Measurements from ENCODE around the gene MGAT5. TPM values are rescaled to one million over a fixed set of nuclear protein-coding genes. Genes with fewer than 3 reads are reported as not detected.

The MGAT5 gene
- total and polyA plus RNA-seq, 4 experiments from 2014 or later = 4.4 to 81.3 (median 48.0) TPM

GRCh38 chr2:134269972-134270735 is 16.3 kb downstream of the MGAT5 start:
- no peak overlapping the region for H3K4me3 Mint-ChIP-seq
- Histone ChIP-seq H3K27ac (ENCODE audit: low read depth, low read length) (no peak overlapping the region), H3K4me3 (ENCODE audit: low read length in 2 of 2) (no peak overlapping the region), H3K27me3 (ENCODE audit: insufficient read depth, low read length) (no peaks in the 10 kb centered on the region), H3K4me1 (ENCODE audit: insufficient read depth, low read length) (peaks cover 33% of the 10 kb centered on the region), H3K9me3 (ENCODE audit: control insufficient read depth in 1 of 2, low read length in 2 of 2) (no peaks in the 10 kb centered on the region), H3K36me3 (ENCODE audit: insufficient read depth, low read length) (peaks cover 6% of the 10 kb centered on the region)
- peaks cover 51 to 76% (median 61%) of the 10 kb centered on the region in 4 donors for H3K4me1 Mint-ChIP-seq
- POLR2A ChIA-PET (ENCODE audit: partially characterized antibody) = interaction anchor here (2.1 kb wide), 1 partner anchor 9 kb away, joined by 6 read pairs; no protein-coding TSS in a partner anchor
- H3K27ac Mint-ChIP-seq = peak overlapping the region in 4 of 7 donors; percentile 10 to 67 (median 48)
- peaks cover 0 to under 1% (median 0%) of the 10 kb centered on the region in 8 donors for H3K9me3 Mint-ChIP-seq
- CTCF ChIA-PET (ENCODE audit: partially characterized antibody) = interaction anchor here (0.9 to 2.7 kb wide), 4 partner anchors 9 to 152 kb away, joined by 3 to 13 read pairs (median 3); no protein-coding TSS in a partner anchor
- intact Hi-C loops (cut with micrococcal nuclease) = no loop called here
- H3K27me3 Mint-ChIP-seq = no peaks in the 10 kb centered on the region
- peaks cover 50 to 69% of the 10 kb centered on the region in 2 donors for H3K36me3 Mint-ChIP-seq
- DNase-seq = no peak

- H3K4me1 Mint-ChIP-seq = peaks cover 46 to 79% (median 68%) of the 10 kb centered on the region in 4 donors
- intact Hi-C loops (cut with micrococcal nuclease) = no loop called here
- POLR2A ChIA-PET (ENCODE audit: partially characterized antibody) = interaction anchor here (0.6 kb wide), 1 partner anchor 16 kb away, joined by 3 read pairs; no protein-coding TSS in a partner anchor
Measured at GRCh38 chr2:134271758-134272157, 17.9 kb downstream of the MGAT5 start.

GRCh38 chr2:134272806-134273205 is 18.9 kb downstream of the MGAT5 start:
- Histone ChIP-seq H3K9me3 (ENCODE audit: control insufficient read depth in 1 of 2, low read length in 2 of 2) (no peaks in the 10 kb centered on the region), H3K36me3 (ENCODE audit: insufficient read depth, low read length) (peaks cover 6% of the 10 kb centered on the region), H3K27me3 (ENCODE audit: insufficient read depth, low read length) (no peaks in the 10 kb centered on the region), H3K27ac (ENCODE audit: low read depth, low read length) (no peak overlapping the region), H3K4me3 (ENCODE audit: low read length in 2 of 2) (no peak overlapping the region), H3K4me1 (ENCODE audit: insufficient read depth, low read length) (peaks cover 37% of the 10 kb centered on the region)
- H3K27me3 Mint-ChIP-seq = no peaks in the 10 kb centered on the region
- DNase-seq = no peak
- intact Hi-C loops (cut with micrococcal nuclease) = no loop called here
- ChIA-PET POLR2A (ENCODE audit: partially characterized antibody) (interaction anchor here (1.0 kb wide), 1 partner anchor 9 kb away, joined by 3 read pairs; no protein-coding TSS in a partner anchor), CTCF (ENCODE audit: partially characterized antibody) (interaction anchor here (1.0 to 1.5 kb wide), 3 partner anchors 22 to 139 kb away, joined by 3 to 7 read pairs (median 3); no protein-coding TSS in a partner anchor)
- H3K4me3 Mint-ChIP-seq = no peak overlapping the region
- H3K36me3 Mint-ChIP-seq = peaks cover 57 to 65% of the 10 kb centered on the region in 2 donors
- peak overlapping the region in 3 of 7 donors; percentile 31 to 74 (median 57) for H3K27ac Mint-ChIP-seq
- peaks cover 42 to 76% (median 65%) of the 10 kb centered on the region in 4 donors for H3K4me1 Mint-ChIP-seq
- H3K9me3 Mint-ChIP-seq = no peaks in the 10 kb centered on the region

More at GRCh38 chr2:134271758-134272157, 17.9 kb downstream of the MGAT5 start:
- CTCF ChIA-PET (ENCODE audit: partially characterized antibody) = interaction anchor here (0.6 to 2.7 kb wide), 3 partner anchors 26 to 156 kb away, joined by 3 to 13 read pairs (median 3); no protein-coding TSS in a partner anchor
- no peak for DNase-seq
- Histone ChIP-seq H3K27ac (ENCODE audit: low read depth, low read length) (no peak overlapping the region), H3K36me3 (ENCODE audit: insufficient read depth, low read length) (peaks cover 6% of the 10 kb centered on the region), H3K4me1 (ENCODE audit: insufficient read depth, low read length) (peaks cover 36% of the 10 kb centered on the region), H3K9me3 (ENCODE audit: control insufficient read depth in 1 of 2, low read length in 2 of 2) (no peaks in the 10 kb centered on the region), H3K27me3 (ENCODE audit: insufficient read depth, low read length) (no peaks in the 10 kb centered on the region), H3K4me3 (ENCODE audit: low read length in 2 of 2) (no peak overlapping the region)
- no peaks in the 10 kb centered on the region for H3K27me3 Mint-ChIP-seq
- peak overlapping the region in 3 of 7 donors; percentile 50 to 74 (median 58) for H3K27ac Mint-ChIP-seq
- no peak overlapping the region for H3K4me3 Mint-ChIP-seq
- no peaks in the 10 kb centered on the region for H3K9me3 Mint-ChIP-seq
- H3K36me3 Mint-ChIP-seq = peaks cover 54 to 68% of the 10 kb centered on the region in 2 donors

GRCh38 chr2:134273256-134273983 is 19.5 kb downstream of the MGAT5 start:
- Histone ChIP-seq H3K27ac (ENCODE audit: low read depth, low read length) (no peak overlapping the region), H3K4me1 (ENCODE audit: insufficient read depth, low read length) (peaks cover 32% of the 10 kb centered on the region), H3K36me3 (ENCODE audit: insufficient read depth, low read length) (peaks cover 6% of the 10 kb centered on the region), H3K9me3 (ENCODE audit: control insufficient read depth in 1 of 2, low read length in 2 of 2) (no peaks in the 10 kb centered on the region), H3K27me3 (ENCODE audit: insufficient read depth, low read length) (no peaks in the 10 kb centered on the region), H3K4me3 (ENCODE audit: low read length in 2 of 2) (no peak overlapping the region)
- no peak for DNase-seq
- Mint-ChIP-seq H3K4me3 (no peak overlapping the region), H3K4me1 (peaks cover 40 to 76% (median 63%) of the 10 kb centered on the region in 4 donors), H3K9me3 (no peaks in the 10 kb centered on the region), H3K27me3 (no peaks in the 10 kb centered on the region), H3K36me3 (peaks cover 55 to 64% of the 10 kb centered on the region in 2 donors), H3K27ac (peak overlapping the region in 3 of 7 donors; percentile 31 to 57 (median 54))
- intact Hi-C loops (cut with micrococcal nuclease) = no loop called here
- POLR2A ChIA-PET (ENCODE audit: partially characterized antibody) = interaction anchor here (1.0 to 1.7 kb wide), 2 partner anchors 8 to 10 kb away, joined by 3 to 4 read pairs; no protein-coding TSS in a partner anchor
- CTCF ChIA-PET (ENCODE audit: partially characterized antibody) = interaction anchor here (1.0 to 1.5 kb wide), 3 partner anchors 23 to 138 kb away, joined by 3 to 7 read pairs (median 3); no protein-coding TSS in a partner anchor

GRCh38 chr2:134274121-134274520 is 20.2 kb downstream of the MGAT5 start:
- peak overlapping the region in 1 of 7 donors; percentile 48 for H3K27ac Mint-ChIP-seq
- H3K4me1 ChIP-seq (ENCODE audit: insufficient read depth, low read length) = peaks cover 28% of the 10 kb centered on the region
- H3K27ac ChIP-seq (ENCODE audit: low read depth, low read length) = no peak overlapping the region
- peaks cover 56 to 66% of the 10 kb centered on the region in 2 donors for H3K36me3 Mint-ChIP-seq
- H3K4me3 ChIP-seq (ENCODE audit: low read length in 2 of 2) = no peak overlapping the region
- no peaks in the 10 kb centered on the region for H3K9me3 ChIP-seq (ENCODE audit: control insufficient read depth in 1 of 2, low read length in 2 of 2)
- no peaks in the 10 kb centered on the region for H3K9me3 Mint-ChIP-seq
- POLR2A ChIA-PET (ENCODE audit: partially characterized antibody) = interaction anchor here (1.7 kb wide), 1 partner anchor 9 kb away, joined by 4 read pairs; no protein-coding TSS in a partner anchor
- H3K27me3 Mint-ChIP-seq = no peaks in the 10 kb centered on the region
- intact Hi-C loops (cut with micrococcal nuclease) = no loop called here
- no peaks in the 10 kb centered on the region for H3K27me3 ChIP-seq (ENCODE audit: insufficient read depth, low read length)
- DNase-seq = no peak
- H3K4me1 Mint-ChIP-seq = peaks cover 45 to 76% (median 65%) of the 10 kb centered on the region in 4 donors
- H3K36me3 ChIP-seq (ENCODE audit: insufficient read depth, low read length) = peaks cover 6% of the 10 kb centered on the region
- CTCF ChIA-PET (ENCODE audit: partially characterized antibody) = interaction anchor here (1.5 kb wide), 1 partner anchor 28 kb away, joined by 7 read pairs; no protein-coding TSS in a partner anchor
- no peak overlapping the region for H3K4me3 Mint-ChIP-seq

GRCh38 chr2:134275058-134275862 is 21.4 kb downstream of the MGAT5 start:
- no peak overlapping the region for H3K27ac ChIP-seq (ENCODE audit: low read depth, low read length)
- intact Hi-C loops (cut with micrococcal nuclease) = no loop called here
- H3K9me3 Mint-ChIP-seq = no peaks in the 10 kb centered on the region
- CTCF ChIA-PET (ENCODE audit: partially characterized antibody) = interaction anchor here (0.6 to 1.3 kb wide), 4 partner anchors 14 to 77 kb away, joined by 3 to 4 read pairs (median 3); no protein-coding TSS in a partner anchor
- DNase-seq = no peak
- H3K4me1 Mint-ChIP-seq = peaks cover 40 to 76% (median 63%) of the 10 kb centered on the region in 4 donors
- peak overlapping the region in 4 of 8 donors; percentile 30 to 48 (median 41) for H3K4me3 Mint-ChIP-seq
- H3K4me3 ChIP-seq (ENCODE audit: low read length in 2 of 2) = no peak overlapping the region
- H3K27ac Mint-ChIP-seq = peak overlapping the region in 4 of 7 donors; percentile 9 to 64 (median 47)
- no peaks in the 10 kb centered on the region for H3K27me3 ChIP-seq (ENCODE audit: insufficient read depth, low read length)
- H3K36me3 ChIP-seq (ENCODE audit: insufficient read depth, low read length) = peaks cover 6% of the 10 kb centered on the region
- H3K9me3 ChIP-seq (ENCODE audit: control insufficient read depth in 1 of 2, low read length in 2 of 2) = no peaks in the 10 kb centered on the region
- peaks cover 47 to 62% of the 10 kb centered on the region in 2 donors for H3K36me3 Mint-ChIP-seq
- H3K4me1 ChIP-seq (ENCODE audit: insufficient read depth, low read length) = peaks cover 22% of the 10 kb centered on the region
- POLR2A ChIA-PET (ENCODE audit: partially characterized antibody) = interaction anchor here (0.6 to 1.7 kb wide), 3 partner anchors 8 to 47 kb away, joined by 3 to 5 read pairs (median 4); no protein-coding TSS in a partner anchor
- H3K27me3 Mint-ChIP-seq = no peaks in the 10 kb centered on the region
